Liver (tissue), 9 donors: Measurements from ENCODE around the gene KDM5A. TPM values are rescaled to one million over a fixed set of nuclear protein-coding genes. Genes with fewer than 3 reads are reported as not detected.

ENCODE experiments used
- DNase-seq: peaks from one replicate; pipeline ENCODE4 v3.0.0-alpha.2; 2017; ENCODE audit warnings: low spot score
- H3K27ac ChIP-seq, 2 donors: one replicate each; pipeline ENCODE4 v1.7.0; 2013; ENCODE audit warnings: inconsistent platforms in 2 of 2, low read length in 2 of 2, control low read depth in 1 of 2, low read depth in 1 of 2, mild to moderate bottlenecking in 1 of 2
- H3K27me3 ChIP-seq, 4 donors: one replicate each; pipeline versions ENCODE4 v1.6.1 to v1.7.0; 2013; ENCODE audit warnings: low read length in 3 of 4, inconsistent platforms in 1 of 4, mild to moderate bottlenecking in 1 of 4, moderate library complexity in 1 of 4; ENCODE audit not compliant: control insufficient read depth in 4 of 4, insufficient read depth in 4 of 4
- H3K36me3 ChIP-seq, 4 donors: one replicate each; pipeline versions ENCODE4 v1.6.1 to v1.7.0; 2013; ENCODE audit warnings: low read length in 3 of 4, mild to moderate bottlenecking in 3 of 4, low read depth in 1 of 4, moderate library complexity in 1 of 4; ENCODE audit not compliant: control insufficient read depth in 4 of 4, insufficient read depth in 3 of 4
- H3K4me1 ChIP-seq, 4 donors: one replicate each; pipeline versions ENCODE4 v1.6.1 to v1.7.0; 2013; ENCODE audit warnings: low read length in 3 of 4, mild to moderate bottlenecking in 3 of 4, moderate library complexity in 1 of 4; ENCODE audit not compliant: control insufficient read depth in 4 of 4, insufficient read depth in 4 of 4
- H3K4me3 ChIP-seq, 3 donors: one replicate each; pipeline versions ENCODE4 v1.6.1 to v1.7.0; 2013; ENCODE audit warnings: low read length in 3 of 3, control low read depth in 1 of 3, low read depth in 1 of 3, mild to moderate bottlenecking in 1 of 3
- H3K9ac ChIP-seq, 2 donors: one replicate each; pipeline ENCODE4 v1.7.0; 2013; ENCODE audit warnings: low read length in 2 of 2, mild to moderate bottlenecking in 2 of 2, moderate library complexity in 2 of 2, control low read depth in 1 of 2, low read depth in 1 of 2
- H3K9me3 ChIP-seq, 4 donors: one replicate each; pipeline versions ENCODE4 v1.6.1 to v1.7.0; 2013; ENCODE audit warnings: low read length in 3 of 4; ENCODE audit not compliant: control insufficient read depth in 4 of 4
- CTCF ChIP-seq: fragments of 150-350 bp; IDR thresholded peaks from 2 replicates; pipeline ENCODE4 v1.5.1; 2017; ENCODE audit warnings: improper control_type of control experiment, low read depth, low read length; ENCODE audit not compliant: missing input control
- FOXA1 ChIP-seq: IDR thresholded peaks from 2 replicates; pipeline ENCODE4 v1.6.1; 2016; ENCODE audit warnings: antibody characterized with exemption
- GABPA ChIP-seq, 2 donors: IDR thresholded peaks in 1 of 2; conservative IDR thresholded peaks in 1 of 2; 2 replicates each; pipeline ENCODE4 v1.6.1; 2016; ENCODE audit warnings: antibody characterized with exemption in 2 of 2, mild to moderate bottlenecking in 1 of 2, moderate library complexity in 1 of 2
- HNF4G ChIP-seq: IDR thresholded peaks from 2 replicates; pipeline ENCODE4 v1.6.1; 2016; ENCODE audit warnings: antibody characterized with exemption
- NR2F2 ChIP-seq: IDR thresholded peaks from 2 replicates; pipeline ENCODE4 v1.6.1; 2016; ENCODE audit warnings: antibody characterized with exemption
- RAD21 ChIP-seq, 2 donors: IDR thresholded peaks; 2 replicates each; pipeline ENCODE4 v1.6.1; 2016; ENCODE audit warnings: antibody characterized with exemption in 2 of 2, mild to moderate bottlenecking in 2 of 2
- SP1 ChIP-seq: IDR thresholded peaks from 2 replicates; pipeline ENCODE4 v1.6.1; 2018; ENCODE audit warnings: antibody characterized with exemption, mild to moderate bottlenecking
- TAF1 ChIP-seq: conservative IDR thresholded peaks from 2 replicates; pipeline ENCODE4 v1.6.1; 2016; ENCODE audit warnings: antibody characterized with exemption, mild to moderate bottlenecking
- ZBTB33 ChIP-seq: IDR thresholded peaks from 2 replicates; pipeline ENCODE4 v1.6.1; 2016; ENCODE audit warnings: antibody characterized with exemption
- WGBS: extraction: QIAGEN DNeasy Blood & Tissue Kit; methylation state at CpG from one replicate; pipeline ENCODE4 v1.1.7; 2013; 5-methylcytosine and 5-hydroxymethylcytosine counted together
- polyA plus RNA-seq, 2 donors: library from polyadenylated mRNA; stranded (reverse) in 1 of 2; unstranded in 1 of 2; fragments of 200-250 nt in 1 of 2; fragments of >200 nt in 1 of 2; fragmentation: Nextera tagmentation in 1 of 2; extraction: Ambion mirVana in 1 of 2; gene quantifications; one replicate each; pipeline versions ENCODE4 v1.2.1 to v1.2.3, GENCODE V29; 2013 to 2015
- total RNA-seq, 2 donors: library from RNA; depleted of rRNA; stranded (reverse); fragments of >200 nt; gene quantifications; one replicate each; pipeline ENCODE4 v1.2.3, GENCODE V29; 2014
- donor health status: healthy.
- donor health status: healthy.
- donor health status: healthy.
- donor health status: healthy.
- donor health status: healthy.

The KDM5A gene
- total and polyA plus RNA-seq, 4 donors, result 7.2 to 33.7 (median 23.6) TPM

GRCh38 chr12:241266-241665 is 147.9 kb downstream of the KDM5A start:
- H3K9ac ChIP-seq, result no peak overlapping the region
- TF ChIP-seq SP1 (no peak), GABPA (IDR thresholded peaks at IDR 0.05 in 1 of 2, conservative IDR thresholded peaks at IDR 0.05 in 1 of 2) (no peak)
- H3K36me3 ChIP-seq, result no peaks in the 10 kb centered on the region
- peak; percentile 17 for DNase-seq
- no peaks in the 10 kb centered on the region for H3K9me3 ChIP-seq
- H3K27ac ChIP-seq, result no peak overlapping the region
- peaks cover 0 to 14% (median 10%) of the 10 kb centered on the region in 4 donors for H3K4me1 ChIP-seq
- no peak overlapping the region for H3K4me3 ChIP-seq
- no peaks in the 10 kb centered on the region for H3K27me3 ChIP-seq
- WGBS, result 98% methylated on average over 9 of the region's 9 CpGs

- H3K27ac ChIP-seq, result no peak overlapping the region
- DNase-seq, result no peak
- no peaks in the 10 kb centered on the region for H3K27me3 ChIP-seq
- no peaks in the 10 kb centered on the region for H3K9me3 ChIP-seq
- no peak overlapping the region for H3K4me3 ChIP-seq
- H3K9ac ChIP-seq, result no peak overlapping the region
- no peaks in the 10 kb centered on the region for H3K36me3 ChIP-seq
- 93% methylated on average over 9 of the region's 9 CpGs for whole genome bisulfite sequencing
- no peak for TF ChIP-seq ZBTB33
- no peak for TF ChIP-seq GABPA (IDR thresholded peaks at IDR 0.05 in 1 of 2, conservative IDR thresholded peaks at IDR 0.05 in 1 of 2)
- TF ChIP-seq TAF1, result no peak
- no peak for TF ChIP-seq NR2F2
- peaks cover 0 to 14% (median 10%) of the 10 kb centered on the region in 4 donors for H3K4me1 ChIP-seq
These were observed 148.6 kb downstream of the KDM5A start for GRCh38 chr12:240566-240965.

GRCh38 chr12:238736-239398 is 150.3 kb downstream of the KDM5A start:
- no peak for TF ChIP-seq CTCF
- no peak for TF ChIP-seq HNF4G
- no peak for TF ChIP-seq RAD21 (IDR thresholded peaks at IDR 0.05)
- no peak for TF ChIP-seq NR2F2
- no peak for TF ChIP-seq FOXA1
- DNase-seq, result peak; percentile 22
- 82% methylated on average over 19 of the region's 19 CpGs for WGBS

More at GRCh38 chr12:238736-239398, 150.3 kb downstream of the KDM5A start:
- no peak overlapping the region for H3K9ac ChIP-seq
- H3K9me3 ChIP-seq, result no peaks in the 10 kb centered on the region
- peaks cover 0 to 23% (median 17%) of the 10 kb centered on the region in 4 donors for H3K4me1 ChIP-seq
- H3K4me3 ChIP-seq, result no peak overlapping the region
- H3K27ac ChIP-seq, result no peak overlapping the region
- no peaks in the 10 kb centered on the region for H3K27me3 ChIP-seq
- H3K36me3 ChIP-seq, result no peaks in the 10 kb centered on the region
